ENCODE data around the gene SPINK8. TPM values are rescaled to one million over a fixed set of nuclear protein-coding genes. Genes with fewer than 3 reads are reported as not detected.
"Not testable (repeated sequence)": the region's sequence is repeated elsewhere in the genome, so short reads cannot be mapped to it uniquely, and the experiment has no call there.

SPINK8 gene
- total RNA-seq, 6 experiments from 2014 or later: not detected

GRCh38 chr3:48271763-48272498 is 61.5 kb downstream of the SPINK8 start:
- DNase-seq: no peak
- TF ChIP-seq POLR2A (IDR thresholded peaks at IDR 0.05): no peak
- TF ChIP-seq CTCF (IDR thresholded peaks at IDR 0.05): no peak
- WGBS (ENCODE audit: insufficient coverage, low coverage, low lambda C conversion rate, missing lambda C conversion rate): 90% methylated on average over 4 of the region's 38 CpGs

GRCh38 chr3:48271223-48271622 is 62.2 kb downstream of the SPINK8 start:
- WGBS (ENCODE audit: insufficient coverage, low coverage, low lambda C conversion rate, missing lambda C conversion rate): 88% methylated on average over 8 of the region's 10 CpGs
- intact Hi-C loops (cut with DNase I): loop anchor here (5.0 kb wide), 1 partner anchor 166 kb away; no protein-coding TSS in a partner anchor
- H3K9me3 ChIP-seq, H3K36me3 ChIP-seq, H3K4me1 ChIP-seq, H3K4me3 ChIP-seq, DNase-seq, H3K27me3 ChIP-seq, H3K27ac ChIP-seq, ATAC-seq: not testable (repeated sequence)

More at GRCh38 chr3:48271763-48272498, 61.5 kb downstream of the SPINK8 start:
- Histone ChIP-seq H3K27me3 (no peaks in the 10 kb centered on the region), H3K9me3 (no peaks in the 10 kb centered on the region), H3K4me1 (no peaks in the 10 kb centered on the region), H3K27ac (no peak overlapping the region), H3K36me3 (no peaks in the 10 kb centered on the region), H3K4me3 (no peak overlapping the region)
- ATAC-seq: no peak
- intact Hi-C loops (cut with DNase I): loop anchor here (5.0 kb wide), 1 partner anchor 165 kb away; no protein-coding TSS in a partner anchor

- Histone ChIP-seq H3K4me1 (no peaks in the 10 kb centered on the region), H3K36me3 (no peaks in the 10 kb centered on the region), H3K4me3 (no peak overlapping the region), H3K27ac (no peak overlapping the region), H3K9me3 (no peaks in the 10 kb centered on the region), H3K27me3 (no peaks in the 10 kb centered on the region)
- TF ChIP-seq CTCF (IDR thresholded peaks at IDR 0.05) (no peak), POLR2A (IDR thresholded peaks at IDR 0.05) (no peak)
- no peak for DNase-seq
- intact Hi-C loops (cut with DNase I): loop anchor here (5.0 kb wide), 1 partner anchor 167 kb away; no protein-coding TSS in a partner anchor
- WGBS (ENCODE audit: insufficient coverage, low coverage, low lambda C conversion rate, missing lambda C conversion rate): 90% methylated on average over 2 of the region's 2 CpGs
- ATAC-seq: no peak
Observed at GRCh38 chr3:48270306-48270705, 63.2 kb downstream of the SPINK8 start.

GRCh38 chr3:48269592-48269991 is 63.9 kb downstream of the SPINK8 start:
- no peak for TF ChIP-seq POLR2A (IDR thresholded peaks at IDR 0.05)
- no peak for TF ChIP-seq CTCF (IDR thresholded peaks at IDR 0.05)
- Histone ChIP-seq H3K4me3 (no peak overlapping the region), H3K27ac (no peak overlapping the region), H3K36me3 (no peaks in the 10 kb centered on the region), H3K9me3 (no peaks in the 10 kb centered on the region), H3K27me3 (no peaks in the 10 kb centered on the region), H3K4me1 (no peaks in the 10 kb centered on the region)
- DNase-seq: no peak
- intact Hi-C loops (cut with DNase I): no loop called here
- WGBS (ENCODE audit: insufficient coverage, low coverage, low lambda C conversion rate, missing lambda C conversion rate): 80% methylated on average over 5 of the region's 8 CpGs
- no peak for ATAC-seq

- 78% methylated on average over 19 of the region's 23 CpGs for WGBS (ENCODE audit: insufficient coverage, low coverage, low lambda C conversion rate, missing lambda C conversion rate)
- DNase-seq (no peak), ATAC-seq (no peak)
- H3K27me3 ChIP-seq: no peaks in the 10 kb centered on the region
- H3K4me1 ChIP-seq: no peaks in the 10 kb centered on the region
- no peaks in the 10 kb centered on the region for H3K9me3 ChIP-seq
- no peak overlapping the region for H3K4me3 ChIP-seq
- intact Hi-C loops (cut with DNase I): no loop called here
- H3K27ac ChIP-seq: no peak overlapping the region
- TF ChIP-seq CTCF (IDR thresholded peaks at IDR 0.05) (no peak), POLR2A (IDR thresholded peaks at IDR 0.05) (no peak)
- H3K36me3 ChIP-seq: no peaks in the 10 kb centered on the region
Observed at GRCh38 chr3:48268936-48269561, 64.4 kb downstream of the SPINK8 start.

Measured in right lobe of liver (tissue), 6 donors.